ENCODE measurements around the gene TBC1D24. TPM values are rescaled to one million over a fixed set of nuclear protein-coding genes. Genes with fewer than 3 reads are reported as not detected.

The TBC1D24 gene
- total and polyA plus RNA-seq, 9 of the 15 experiments (the other 6 are each of a cell fraction or from before 2014, with no cell fraction given), result 1.7 to 22.6 (median 7.2) TPM

- TF ChIP-seq CREBBP (IDR thresholded peaks at IDR 0.05; ENCODE audit: low read depth, low read length) (no peak), PHF20 (IDR thresholded peaks at IDR 0.05; ENCODE audit: partially characterized antibody) (no peak), NFYB (IDR thresholded peaks at IDR 0.05; ENCODE audit: extremely low read depth, insufficient read length) (no peak), MTA3 (IDR thresholded peaks at IDR 0.05; ENCODE audit: borderline replicate concordance) (peak; percentile 40; the same call in 1 of the 2 replicates), ZFX (CRISPR knock-in tag; IDR thresholded peaks at IDR 0.05) (0 out of 2 replicates have a peak, but pooled peaks have one; percentile 43), ZNF253 (CRISPR knock-in tag; conservative IDR thresholded peaks at IDR 0.05) (no peak), PHB2 (IDR thresholded peaks at IDR 0.05; ENCODE audit: low read depth) (no peak), XRCC5 (IDR thresholded peaks at IDR 0.05; ENCODE audit: low read depth, low read length) (no peak), MXI1 (IDR thresholded peaks at IDR 0.05; ENCODE audit: low read depth, low read length) (no peak), TAF7 (tag; IDR thresholded peaks at IDR 0.05) (no peak), CREM (IDR thresholded peaks at IDR 0.05; ENCODE audit: low read depth) (peak; percentile 97), CHD1 (IDR thresholded peaks at IDR 0.05; ENCODE audit: low read length) (no peak), CBFA2T2 (conservative IDR thresholded peaks at IDR 0.05) (no peak), ZNF395 (CRISPR knock-in tag; IDR thresholded peaks at IDR 0.05) (no peak), TAF15 (IDR thresholded peaks at IDR 0.05; ENCODE audit: low read depth, low read length) (no peak), ZNF717 (CRISPR knock-in tag; IDR thresholded peaks at IDR 0.05) (no peak), TGIF2 (CRISPR knock-in tag; IDR thresholded peaks at IDR 0.05) (no peak), PRDM10 (IDR thresholded peaks at IDR 0.05; ENCODE audit: partially characterized antibody) (peak; percentile 69), ZNF445 (CRISPR knock-in tag; IDR thresholded peaks at IDR 0.05; ENCODE audit: low read depth) (no peak), OTX1 (CRISPR knock-in tag; IDR thresholded peaks at IDR 0.05) (no peak)
- TF ChIP-seq, protein P1, sequence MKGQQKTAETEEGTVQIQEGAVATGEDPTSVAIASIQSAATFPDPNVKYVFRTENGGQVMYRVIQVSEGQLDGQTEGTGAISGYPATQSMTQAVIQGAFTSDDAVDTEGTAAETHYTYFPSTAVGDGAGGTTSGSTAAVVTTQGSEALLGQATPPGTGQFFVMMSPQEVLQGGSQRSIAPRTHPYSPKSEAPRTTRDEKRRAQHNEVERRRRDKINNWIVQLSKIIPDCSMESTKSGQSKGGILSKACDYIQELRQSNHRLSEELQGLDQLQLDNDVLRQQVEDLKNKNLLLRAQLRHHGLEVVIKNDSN (CRISPR knock-in tag; IDR thresholded peaks at IDR 0.05), result no peak
- TF ChIP-seq, protein P2, sequence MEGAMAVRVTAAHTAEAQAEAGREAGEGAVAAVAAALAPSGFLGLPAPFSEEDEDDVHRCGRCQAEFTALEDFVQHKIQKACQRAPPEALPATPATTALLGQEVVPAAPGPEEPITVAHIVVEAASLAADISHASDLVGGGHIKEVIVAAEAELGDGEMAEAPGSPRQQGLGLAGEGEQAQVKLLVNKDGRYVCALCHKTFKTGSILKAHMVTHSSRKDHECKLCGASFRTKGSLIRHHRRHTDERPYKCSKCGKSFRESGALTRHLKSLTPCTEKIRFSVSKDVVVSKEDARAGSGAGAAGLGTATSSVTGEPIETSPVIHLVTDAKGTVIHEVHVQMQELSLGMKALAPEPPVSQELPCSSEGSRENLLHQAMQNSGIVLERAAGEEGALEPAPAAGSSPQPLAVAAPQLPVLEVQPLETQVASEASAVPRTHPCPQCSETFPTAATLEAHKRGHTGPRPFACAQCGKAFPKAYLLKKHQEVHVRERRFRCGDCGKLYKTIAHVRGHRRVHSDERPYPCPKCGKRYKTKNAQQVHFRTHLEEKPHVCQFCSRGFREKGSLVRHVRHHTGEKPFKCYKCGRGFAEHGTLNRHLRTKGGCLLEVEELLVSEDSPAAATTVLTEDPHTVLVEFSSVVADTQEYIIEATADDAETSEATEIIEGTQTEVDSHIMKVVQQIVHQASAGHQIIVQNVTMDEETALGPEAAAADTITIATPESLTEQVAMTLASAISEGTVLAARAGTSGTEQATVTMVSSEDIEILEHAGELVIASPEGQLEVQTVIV (CRISPR knock-in tag; IDR thresholded peaks at IDR 0.05; ENCODE audit: borderline replicate concordance), result no peak
These were observed 36.3 kb downstream of the TBC1D24 start (continued) for GRCh38 chr16:2511128-2511800.
